ENCODE data around the gene ZNF705A.
"Not testable (repeated sequence)": the region's sequence is repeated elsewhere in the genome, so short reads cannot be mapped to it uniquely, and the experiment has no call there.

ZNF705A gene

GRCh38 chr12:8156845-8157244 lies at the start of gene ZNF705A:
Gene ZNF705A (plus strand): TSS chr12:8157015. CDS start chr12:8172626, 15,611 bp downstream.
- H3K4me1 Mint-ChIP-seq (ENCODE audit: low read depth): peaks cover 24% of the 10 kb centered on the region
- H3K27me3 Mint-ChIP-seq: peaks cover 3% of the 10 kb centered on the region
- H3K36me3 Mint-ChIP-seq (ENCODE audit: low read depth): no peaks in the 10 kb centered on the region
- no peaks in the 10 kb centered on the region for H3K9me3 Mint-ChIP-seq
- no peak within 1 kb of the TSS for H3K4me3 Mint-ChIP-seq
- DNase-seq: no peak
- no peak within 1 kb of the TSS for H3K27ac Mint-ChIP-seq

- Mint-ChIP-seq H3K9me3 (no peaks in the 10 kb centered on the region), H3K27me3 (no peaks in the 10 kb centered on the region), H3K4me3 (no peak overlapping the region), H3K27ac (no peak overlapping the region), H3K36me3 (ENCODE audit: low read depth) (peaks cover 44% of the 10 kb centered on the region), H3K4me1 (ENCODE audit: low read depth) (peaks cover 1% of the 10 kb centered on the region)
- DNase-seq: peak; percentile 81
Observed at GRCh38 chr12:8108808-8109398, 47.9 kb upstream of the ZNF705A start.

GRCh38 chr12:8113117-8113516 lies 43.7 kb upstream of the ZNF705A start:
- H3K4me3 Mint-ChIP-seq; DNase-seq; H3K27ac Mint-ChIP-seq; H3K9me3 Mint-ChIP-seq; H3K4me1 Mint-ChIP-seq (ENCODE audit: low read depth); H3K27me3 Mint-ChIP-seq: not testable (repeated sequence)
- H3K36me3 Mint-ChIP-seq (ENCODE audit: low read depth): peaks cover 19% of the 10 kb centered on the region

- DNase-seq: no peak
- H3K27ac Mint-ChIP-seq: no peak overlapping the region
- H3K36me3 Mint-ChIP-seq (ENCODE audit: low read depth): peaks cover 12% of the 10 kb centered on the region
- H3K4me1 Mint-ChIP-seq (ENCODE audit: low read depth): no peaks in the 10 kb centered on the region
- no peaks in the 10 kb centered on the region for H3K27me3 Mint-ChIP-seq
- no peaks in the 10 kb centered on the region for H3K9me3 Mint-ChIP-seq
- no peak overlapping the region for H3K4me3 Mint-ChIP-seq
Observed at GRCh38 chr12:8120072-8120713, 36.6 kb upstream of the ZNF705A start.

GRCh38 chr12:8123124-8123912 lies 33.5 kb upstream of the ZNF705A start, which contains the start of gene CLEC4A:
Gene CLEC4A (plus strand): TSS chr12:8123617. CDS start chr12:8123879, 262 bp downstream.
- Mint-ChIP-seq H3K4me3 (no peak within 1 kb of the TSS), H3K4me1 (ENCODE audit: low read depth) (peaks cover 7% of the 10 kb centered on the region), H3K27ac (no peak within 1 kb of the TSS), H3K36me3 (ENCODE audit: low read depth) (peaks cover 2% of the 10 kb centered on the region), H3K27me3 (no peaks in the 10 kb centered on the region), H3K9me3 (no peaks in the 10 kb centered on the region)
- DNase-seq: no peak

- H3K27me3 Mint-ChIP-seq: no peaks in the 10 kb centered on the region
- peaks cover 3% of the 10 kb centered on the region for H3K36me3 Mint-ChIP-seq (ENCODE audit: low read depth)
- H3K27ac Mint-ChIP-seq: no peak overlapping the region
- H3K9me3 Mint-ChIP-seq: no peaks in the 10 kb centered on the region
- no peak for DNase-seq
- H3K4me1 Mint-ChIP-seq (ENCODE audit: low read depth): peaks cover 7% of the 10 kb centered on the region
- H3K4me3 Mint-ChIP-seq: no peak overlapping the region
Observed at GRCh38 chr12:8127138-8127537, 29.7 kb upstream of the ZNF705A start.

GRCh38 chr12:8133636-8134397 lies 23.0 kb upstream of the ZNF705A start:
- not testable (repeated sequence) for H3K27me3 Mint-ChIP-seq; H3K9me3 Mint-ChIP-seq; H3K4me3 Mint-ChIP-seq; H3K27ac Mint-ChIP-seq; DNase-seq; H3K4me1 Mint-ChIP-seq (ENCODE audit: low read depth)
- peaks cover 26% of the 10 kb centered on the region for H3K36me3 Mint-ChIP-seq (ENCODE audit: low read depth)

GRCh38 chr12:8134398-8134930 lies 22.4 kb upstream of the ZNF705A start:
- not testable (repeated sequence) for H3K27ac Mint-ChIP-seq; H3K27me3 Mint-ChIP-seq; H3K4me1 Mint-ChIP-seq (ENCODE audit: low read depth); H3K9me3 Mint-ChIP-seq; DNase-seq; H3K4me3 Mint-ChIP-seq
- peaks cover 29% of the 10 kb centered on the region for H3K36me3 Mint-ChIP-seq (ENCODE audit: low read depth)

- H3K27me3 Mint-ChIP-seq; H3K27ac Mint-ChIP-seq; H3K4me1 Mint-ChIP-seq (ENCODE audit: low read depth); DNase-seq; H3K4me3 Mint-ChIP-seq: not testable (repeated sequence)
- H3K36me3 Mint-ChIP-seq (ENCODE audit: low read depth): peaks cover 39% of the 10 kb centered on the region
- H3K9me3 Mint-ChIP-seq: peaks cover 11% of the 10 kb centered on the region
Observed at GRCh38 chr12:8141647-8142046, 15.2 kb upstream of the ZNF705A start.

- Mint-ChIP-seq H3K9me3 (peaks cover 11% of the 10 kb centered on the region), H3K27me3 (peaks cover 8% of the 10 kb centered on the region), H3K36me3 (ENCODE audit: low read depth) (peaks cover 28% of the 10 kb centered on the region), H3K4me3 (no peak overlapping the region), H3K27ac (no peak overlapping the region), H3K4me1 (ENCODE audit: low read depth) (no peaks in the 10 kb centered on the region)
- no peak for DNase-seq
Observed at GRCh38 chr12:8143261-8143660, 13.6 kb upstream of the ZNF705A start.

- no peak for DNase-seq
- no peak overlapping the region for H3K27ac Mint-ChIP-seq
- no peak overlapping the region for H3K4me3 Mint-ChIP-seq
- no peaks in the 10 kb centered on the region for H3K4me1 Mint-ChIP-seq (ENCODE audit: low read depth)
- H3K27me3 Mint-ChIP-seq: peaks cover 8% of the 10 kb centered on the region
- H3K9me3 Mint-ChIP-seq: peaks cover 11% of the 10 kb centered on the region
- H3K36me3 Mint-ChIP-seq (ENCODE audit: low read depth): peaks cover 12% of the 10 kb centered on the region
Observed at GRCh38 chr12:8145754-8146441, 10.9 kb upstream of the ZNF705A start.

GRCh38 chr12:8146442-8146771 lies 10.4 kb upstream of the ZNF705A start:
- peaks cover 8% of the 10 kb centered on the region for H3K27me3 Mint-ChIP-seq

GRCh38 chr12:8154526-8154925 lies 2.3 kb upstream of the ZNF705A start:
- Mint-ChIP-seq H3K27ac (no peak overlapping the region), H3K4me3 (no peak overlapping the region)

More at GRCh38 chr12:8146442-8146771, 10.4 kb upstream of the ZNF705A start:
- H3K27ac Mint-ChIP-seq: no peak overlapping the region
- H3K4me3 Mint-ChIP-seq: no peak overlapping the region
- H3K36me3 Mint-ChIP-seq (ENCODE audit: low read depth): peaks cover 8% of the 10 kb centered on the region
- peaks cover 8% of the 10 kb centered on the region for H3K9me3 Mint-ChIP-seq
- no peak for DNase-seq
- no peaks in the 10 kb centered on the region for H3K4me1 Mint-ChIP-seq (ENCODE audit: low read depth)

GRCh38 chr12:8156416-8156815 lies 399 bp upstream of the ZNF705A start:
- Mint-ChIP-seq H3K4me3 (no peak overlapping the region), H3K27ac (no peak overlapping the region), H3K27me3 (peaks cover 6% of the 10 kb centered on the region), H3K36me3 (ENCODE audit: low read depth) (no peaks in the 10 kb centered on the region), H3K4me1 (ENCODE audit: low read depth) (peaks cover 22% of the 10 kb centered on the region), H3K9me3 (no peaks in the 10 kb centered on the region)
- no peak for DNase-seq

More at GRCh38 chr12:8154526-8154925, 2.3 kb upstream of the ZNF705A start:
- Mint-ChIP-seq H3K36me3 (ENCODE audit: low read depth) (no peaks in the 10 kb centered on the region), H3K27me3 (peaks cover 6% of the 10 kb centered on the region), H3K4me1 (ENCODE audit: low read depth) (peaks cover 22% of the 10 kb centered on the region), H3K9me3 (no peaks in the 10 kb centered on the region)
- no peak for DNase-seq
